Hair follicular keratinocyte (primary cell): ENCODE data around the gene SRR. TPM values are rescaled to one million over a fixed set of nuclear protein-coding genes. Genes with fewer than 3 reads are reported as not detected.

Source experiments
- total RNA-seq: library from RNA; depleted of rRNA; stranded (reverse); fragments of >200 nt; gene quantifications from 2 replicates; pipeline ENCODE4 v1.2.3, GENCODE V29; 2015

SRR gene, protein sequence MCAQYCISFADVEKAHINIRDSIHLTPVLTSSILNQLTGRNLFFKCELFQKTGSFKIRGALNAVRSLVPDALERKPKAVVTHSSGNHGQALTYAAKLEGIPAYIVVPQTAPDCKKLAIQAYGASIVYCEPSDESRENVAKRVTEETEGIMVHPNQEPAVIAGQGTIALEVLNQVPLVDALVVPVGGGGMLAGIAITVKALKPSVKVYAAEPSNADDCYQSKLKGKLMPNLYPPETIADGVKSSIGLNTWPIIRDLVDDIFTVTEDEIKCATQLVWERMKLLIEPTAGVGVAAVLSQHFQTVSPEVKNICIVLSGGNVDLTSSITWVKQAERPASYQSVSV
- total RNA-seq: 8.6 and 14.4 TPM in 2 replicates

GRCh38 chr17:2303204-2304188, at the start of gene SRR, which contains the start of gene SMG6:
Gene SRR, plus strand, starts transcription at chr17:2303950. Its CDS starts 11,611 bp downstream, at chr17:2315561.
Gene SMG6, minus strand, starts transcription at chr17:2303785. Its CDS starts 65 bp downstream, at chr17:2303720.

GRCh38 chr17:2336215-2336851, 32.6 kb downstream of the SRR start, which contains the start of gene TSR1:
Gene TSR1, minus strand, starts transcription at chr17:2336457. Its CDS starts 30 bp downstream, at chr17:2336427.

GRCh38 chr17:2336852-2337543, 33.2 kb downstream of the SRR start, which contains the start of gene SGSM2:
Gene SGSM2, plus strand, starts transcription at chr17:2337501. Its CDS starts 188 bp downstream, at chr17:2337689.

Other genes with a start within 250 kb of the SRR start
- gene HIC1, start 248.8 kb upstream of the SRR start, total RNA-seq: 3.3 and 3.7 TPM in 2 replicates
- gene SMG6, start 165 bp upstream of the SRR start, total RNA-seq: 11.7 and 18.8 TPM in 2 replicates
- gene TSR1, start 32.5 kb downstream of the SRR start, total RNA-seq: 37.1 and 67.9 TPM in 2 replicates
- gene SGSM2, start 33.6 kb downstream of the SRR start, total RNA-seq: 15.9 and 16.9 TPM in 2 replicates
- 5.6 and 8.1 TPM in 2 replicates for gene MNT, start 97.1 kb downstream of the SRR start, total RNA-seq
- gene METTL16, start 207.9 kb downstream of the SRR start, total RNA-seq: 13.7 and 27.8 TPM in 2 replicates